Osteocyte (in vitro differentiated cells): ENCODE data around the gene TMEM18. TPM values are rescaled to one million over a fixed set of nuclear protein-coding genes. Genes with fewer than 3 reads are reported as not detected.

Experiments
- DNase-seq: peaks from one replicate; pipeline ENCODE4 v3.0.0; 2021; ENCODE audit warnings: mixed read lengths; ENCODE audit not compliant: unreplicated experiment; ENCODE audit errors: extremely low spot score
- H3K27ac Mint-ChIP-seq: one replicate; pipeline ENCODE4 v1.8.0; 2021; ENCODE audit warnings: mild to moderate bottlenecking, mixed read lengths; ENCODE audit not compliant: unreplicated experiment
- H3K27me3 Mint-ChIP-seq: one replicate; pipeline ENCODE4 v1.8.0; 2021; ENCODE audit warnings: mixed read lengths; ENCODE audit not compliant: unreplicated experiment
- H3K36me3 Mint-ChIP-seq: one replicate; pipeline ENCODE4 v1.8.0; 2021; ENCODE audit warnings: mixed read lengths; ENCODE audit not compliant: unreplicated experiment
- H3K4me1 Mint-ChIP-seq: one replicate; pipeline ENCODE4 v1.8.0; 2021; ENCODE audit warnings: mixed read lengths; ENCODE audit not compliant: unreplicated experiment
- H3K4me3 Mint-ChIP-seq: one replicate; pipeline ENCODE4 v1.8.0; 2021; ENCODE audit warnings: mild to moderate bottlenecking, moderate library complexity, mixed read lengths; ENCODE audit not compliant: unreplicated experiment
- H3K9me3 Mint-ChIP-seq: one replicate; pipeline ENCODE4 v1.8.0; 2021; ENCODE audit warnings: mixed read lengths; ENCODE audit not compliant: unreplicated experiment
- CTCF ChIP-seq: fragments of 200-600 bp; sonication (generic); IDR thresholded peaks from 2 replicates; pipeline ENCODE4 v1.5.0; 2021; ENCODE audit warnings: antibody characterized with exemption, mild to moderate bottlenecking, moderate library complexity
- total RNA-seq: library from RNA; stranded (reverse); gene quantifications from 2 replicates; pipeline ENCODE4 v1.2.1, GENCODE V29; 2021

Gene TMEM18
- total RNA-seq, 1 donor from 2014 or later, result 32.8 TPM

- H3K4me3 Mint-ChIP-seq, result no peak overlapping the region
- no peaks in the 10 kb centered on the region for H3K9me3 Mint-ChIP-seq
- H3K4me1 Mint-ChIP-seq, result no peaks in the 10 kb centered on the region
- peak; percentile 78 for TF ChIP-seq CTCF
- no peak for DNase-seq
- no peaks in the 10 kb centered on the region for H3K36me3 Mint-ChIP-seq
- no peak overlapping the region for H3K27ac Mint-ChIP-seq
- H3K27me3 Mint-ChIP-seq, result peaks cover 34% of the 10 kb centered on the region
Measured at GRCh38 chr2:714005-714741, 37.0 kb upstream of the TMEM18 start.

GRCh38 chr2:710867-711665 is 33.9 kb upstream of the TMEM18 start:
- H3K4me3 Mint-ChIP-seq, result no peak overlapping the region
- no peaks in the 10 kb centered on the region for H3K9me3 Mint-ChIP-seq
- H3K27ac Mint-ChIP-seq, result no peak overlapping the region
- DNase-seq, result no peak
- H3K4me1 Mint-ChIP-seq, result no peaks in the 10 kb centered on the region
- no peaks in the 10 kb centered on the region for H3K36me3 Mint-ChIP-seq
- H3K27me3 Mint-ChIP-seq, result peaks cover 24% of the 10 kb centered on the region
- no peak for TF ChIP-seq CTCF

- TF ChIP-seq CTCF, result no peak
- no peak for DNase-seq
- no peak overlapping the region for H3K4me3 Mint-ChIP-seq
- H3K9me3 Mint-ChIP-seq, result no peaks in the 10 kb centered on the region
- H3K27ac Mint-ChIP-seq, result no peak overlapping the region
- H3K4me1 Mint-ChIP-seq, result no peaks in the 10 kb centered on the region
- peaks cover 24% of the 10 kb centered on the region for H3K27me3 Mint-ChIP-seq
- H3K36me3 Mint-ChIP-seq, result no peaks in the 10 kb centered on the region
Measured at GRCh38 chr2:709138-709765, 32.0 kb upstream of the TMEM18 start.

GRCh38 chr2:708667-709066 is 31.5 kb upstream of the TMEM18 start:
- Mint-ChIP-seq H3K9me3 (no peaks in the 10 kb centered on the region), H3K27ac (no peak overlapping the region), H3K4me1 (no peaks in the 10 kb centered on the region), H3K36me3 (no peaks in the 10 kb centered on the region), H3K4me3 (no peak overlapping the region), H3K27me3 (peaks cover 24% of the 10 kb centered on the region)
- no peak for DNase-seq
- no peak for TF ChIP-seq CTCF
